GM18502 (cell line): Measurements from ENCODE around the gene ADAM22.

Source experiments
- ATAC-seq: cut with Tn5 transposase; IDR thresholded peaks from one replicate; pipeline ENCODE4 v1.9.1; 2021; ENCODE audit warnings: mild to moderate bottlenecking; ENCODE audit not compliant: unreplicated experiment, poor library complexity

Gene ADAM22

DNA sequence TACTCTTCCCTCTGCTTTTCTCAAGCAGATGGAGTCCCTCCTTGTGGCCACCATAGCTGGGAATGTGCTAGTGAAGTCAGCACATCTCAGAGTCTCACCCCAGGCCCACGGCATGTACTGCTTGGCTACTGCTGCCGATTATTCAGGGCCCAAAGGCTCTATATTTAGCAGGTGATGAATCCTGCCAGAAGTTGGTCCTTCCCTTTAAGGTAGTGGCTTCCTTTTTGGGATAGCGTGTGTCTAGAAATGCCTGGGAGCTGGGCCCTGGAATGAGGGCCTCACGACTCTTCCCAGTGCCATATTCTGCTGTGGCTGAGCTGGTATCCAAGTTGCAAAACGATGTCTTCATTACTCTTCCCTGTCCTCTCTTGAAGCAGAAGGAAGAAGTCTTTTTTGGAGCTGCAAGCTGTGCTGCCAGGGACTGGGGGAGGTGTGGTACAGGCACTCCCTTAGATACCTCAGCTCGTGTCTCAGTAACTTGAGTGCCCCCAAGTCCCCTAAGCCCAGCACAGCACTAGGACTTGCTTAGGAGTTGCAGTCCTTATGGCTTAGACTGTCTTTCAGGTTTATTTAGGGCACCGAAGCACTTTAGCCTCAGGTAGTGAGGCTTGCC is 100.1 kb downstream of the ADAM22 start:
- no peak for ATAC-seq

DNA sequence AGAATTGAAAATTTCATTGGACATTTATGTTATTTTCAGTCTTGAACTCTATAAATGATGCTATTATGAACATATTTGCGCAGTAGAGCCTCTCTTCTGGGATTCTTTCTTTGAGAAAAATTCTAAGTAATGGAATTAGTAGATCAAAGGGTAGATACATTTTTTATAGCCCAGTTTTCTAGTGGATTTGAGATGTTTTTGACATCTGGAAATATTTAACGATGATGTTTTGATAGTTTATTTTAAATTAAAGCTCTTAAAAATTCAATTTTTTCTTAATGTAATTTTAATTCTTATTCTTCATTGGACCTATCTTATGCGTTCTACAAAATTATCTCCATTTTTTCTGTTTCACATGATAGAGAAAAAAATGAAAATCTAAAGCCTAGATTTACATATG is 103.0 kb downstream of the ADAM22 start:
- no peak for ATAC-seq

DNA sequence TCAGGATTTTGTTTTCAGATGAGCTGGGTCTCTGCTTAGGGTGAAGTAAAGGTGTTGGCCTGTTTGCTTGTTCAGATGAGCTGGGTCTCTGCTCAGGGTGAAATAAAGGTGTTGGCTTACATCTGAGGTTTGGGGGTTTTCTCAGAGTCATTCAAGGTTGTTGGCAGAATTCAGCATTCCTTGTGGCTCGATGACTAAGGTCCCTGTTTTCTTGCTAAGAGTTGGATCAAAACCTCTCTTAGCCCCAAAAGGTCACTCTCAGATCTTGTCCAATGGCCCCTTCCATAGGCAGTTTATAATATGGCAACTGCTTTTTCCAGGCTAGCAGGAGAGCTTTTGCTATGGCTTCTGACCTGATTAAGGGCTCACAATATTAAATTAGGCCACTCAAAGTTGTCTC is 106.6 kb downstream of the ADAM22 start:
- no peak for ATAC-seq

DNA sequence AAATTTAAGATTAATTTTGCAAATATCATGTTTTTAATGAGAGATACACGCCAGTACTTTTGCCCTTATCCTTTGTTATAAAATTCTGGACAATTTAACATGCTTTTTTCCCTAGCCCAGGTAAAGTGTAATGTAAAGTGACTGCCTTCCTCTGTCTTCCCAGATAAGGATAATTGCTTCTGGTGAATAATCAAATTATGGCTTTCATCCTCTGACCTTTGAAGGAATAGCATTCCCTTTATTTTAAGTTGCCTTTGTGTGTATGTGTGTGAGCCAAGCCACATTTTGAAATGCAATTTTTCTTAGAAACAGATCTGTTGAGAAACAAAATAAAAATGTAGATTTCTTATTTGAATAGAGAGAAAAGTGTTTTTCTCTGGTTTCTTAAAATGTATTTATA is 107.5 kb downstream of the ADAM22 start:
- no peak for ATAC-seq

DNA sequence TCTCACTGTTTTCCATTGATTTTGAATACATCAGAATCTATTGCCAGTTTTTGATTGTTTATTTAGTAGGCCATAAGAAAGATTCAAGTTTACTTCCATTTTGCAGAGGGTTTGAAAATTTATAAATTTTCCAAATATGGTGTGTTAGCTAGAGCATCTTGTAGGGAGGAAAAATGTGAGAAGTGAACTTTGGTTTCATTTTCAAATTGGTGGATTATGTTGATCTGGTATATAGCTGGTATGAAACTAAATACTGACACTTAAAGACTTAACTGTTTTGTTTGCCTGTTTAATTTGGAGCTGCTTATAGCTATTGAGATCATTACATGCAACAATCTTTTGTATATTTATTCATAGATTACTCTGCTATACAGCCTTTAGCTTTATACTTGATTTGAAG is 108.1 kb downstream of the ADAM22 start:
- no peak for ATAC-seq

DNA sequence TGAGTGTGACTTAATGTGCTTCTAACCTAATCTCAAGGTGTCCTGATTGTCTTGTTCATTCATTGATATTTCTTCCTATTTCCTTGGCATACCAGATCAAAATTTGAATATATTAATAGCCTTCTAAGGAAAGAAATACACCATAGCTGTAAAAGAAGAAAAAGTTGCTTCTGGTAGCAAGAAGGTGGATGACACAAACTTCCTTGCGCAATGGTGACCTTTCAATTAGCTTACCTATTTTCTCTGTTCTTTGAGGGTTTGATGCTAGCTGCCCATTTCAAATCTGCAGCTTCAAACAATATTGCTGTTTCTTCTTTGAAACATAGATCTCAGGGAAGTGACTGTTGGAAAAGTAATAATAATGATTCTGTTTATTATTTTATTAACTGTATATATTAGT is 108.8 kb downstream of the ADAM22 start:
- ATAC-seq = no peak

DNA sequence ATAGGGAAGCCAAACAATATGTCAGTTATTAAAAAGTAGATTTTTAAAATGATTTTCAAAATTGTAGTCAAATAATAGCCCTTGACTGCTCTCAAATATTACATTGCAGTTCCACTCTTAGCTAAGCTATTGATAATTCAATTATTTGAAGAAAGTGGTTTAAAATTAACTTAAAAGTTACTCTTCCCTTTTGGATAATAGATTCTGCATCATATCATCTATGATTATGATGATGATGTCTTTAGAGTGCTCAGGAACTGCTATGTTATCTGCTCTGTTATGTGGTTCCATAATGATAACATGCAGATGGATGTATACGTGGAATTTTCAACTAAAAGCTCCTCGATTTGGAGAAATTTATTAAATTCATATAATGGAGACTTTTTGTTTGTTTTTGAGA is 110.0 kb downstream of the ADAM22 start:
- no peak for ATAC-seq

GRCh38 chr7:88046839-88047573 is 113.0 kb downstream of the ADAM22 start:
- ATAC-seq = no peak

DNA sequence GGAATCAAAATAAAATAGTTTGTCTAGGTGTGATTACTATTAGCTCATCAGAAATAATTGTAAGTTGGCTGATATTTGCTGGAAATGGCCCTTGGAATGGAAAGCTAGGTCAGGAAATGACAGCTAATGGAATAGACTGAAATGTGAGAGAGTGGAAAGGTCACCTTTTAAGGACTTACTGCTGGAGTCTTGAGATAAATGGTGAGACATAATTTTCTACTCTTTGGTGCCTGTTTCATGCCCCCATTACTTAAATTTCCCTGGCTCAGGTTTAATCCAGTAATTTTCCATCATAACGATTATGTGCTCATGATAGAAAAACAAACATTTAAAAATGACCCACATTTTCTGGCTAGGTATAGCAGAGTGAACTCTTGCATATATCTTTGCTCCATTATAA is 123.6 kb downstream of the ADAM22 start:
- ATAC-seq = no peak

- no peak for ATAC-seq
Observed at GRCh38 chr7:88062238-88062637, 128.2 kb downstream of the ADAM22 start.

DNA sequence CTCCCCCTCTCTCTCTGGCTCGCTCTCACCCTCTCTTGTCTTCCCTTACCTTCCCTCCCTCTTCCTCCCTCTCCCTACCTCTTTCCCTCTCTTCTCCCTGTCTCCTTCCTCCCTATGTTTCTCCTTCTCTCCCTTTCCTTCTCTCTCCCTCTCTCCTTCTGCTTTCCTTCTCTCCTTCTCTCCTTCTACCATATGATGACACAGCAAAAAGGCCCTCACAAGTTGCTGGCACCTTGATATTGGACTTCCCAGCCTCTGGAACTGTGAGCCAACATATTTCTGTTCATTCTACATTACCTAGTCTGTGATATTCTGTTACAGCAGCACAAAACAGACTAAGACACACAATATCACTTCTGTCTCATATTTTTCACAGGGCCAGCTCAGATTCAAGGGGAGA is 135.0 kb downstream of the ADAM22 start:
- no peak for ATAC-seq

GRCh38 chr7:88071994-88072714 is 138.1 kb downstream of the ADAM22 start:
- ATAC-seq = peak; percentile 88

DNA sequence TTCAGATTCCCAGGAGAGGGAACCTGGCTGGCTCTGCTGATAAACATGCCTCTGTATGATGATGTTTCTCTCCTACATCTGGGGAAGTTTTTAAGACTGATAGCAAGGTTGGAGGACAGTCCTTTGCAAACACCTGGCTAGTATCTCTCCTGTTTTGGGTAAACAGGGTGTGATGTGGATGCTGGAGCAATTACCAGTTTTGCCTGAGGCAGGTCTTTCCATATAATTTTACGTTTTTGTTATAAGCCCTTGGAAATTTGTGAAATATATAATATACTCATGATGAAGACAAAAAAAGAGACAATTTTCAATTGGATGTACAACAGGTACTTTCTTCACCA is 138.6 kb downstream of the ADAM22 start:
- ATAC-seq = peak; percentile 45

DNA sequence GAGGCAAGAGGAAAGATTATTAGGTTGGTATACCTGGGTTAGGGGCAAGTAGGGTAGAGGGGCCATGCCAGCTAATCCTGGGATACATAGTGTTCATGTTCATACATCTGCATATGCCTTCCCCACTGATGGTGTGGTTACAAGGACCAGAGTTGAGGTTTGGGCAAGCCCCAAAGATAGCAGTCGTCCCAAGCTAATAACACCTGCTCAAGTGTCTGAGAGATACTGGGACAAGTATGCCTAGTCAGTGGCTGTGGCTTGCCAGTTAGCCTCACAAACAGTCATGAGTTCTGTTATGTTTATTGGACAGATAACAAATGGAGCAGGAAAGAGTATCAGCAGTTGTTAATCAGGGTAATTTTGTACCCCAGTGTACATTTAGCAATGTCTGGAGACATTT is 139.6 kb downstream of the ADAM22 start:
- ATAC-seq = peak; percentile 45

DNA sequence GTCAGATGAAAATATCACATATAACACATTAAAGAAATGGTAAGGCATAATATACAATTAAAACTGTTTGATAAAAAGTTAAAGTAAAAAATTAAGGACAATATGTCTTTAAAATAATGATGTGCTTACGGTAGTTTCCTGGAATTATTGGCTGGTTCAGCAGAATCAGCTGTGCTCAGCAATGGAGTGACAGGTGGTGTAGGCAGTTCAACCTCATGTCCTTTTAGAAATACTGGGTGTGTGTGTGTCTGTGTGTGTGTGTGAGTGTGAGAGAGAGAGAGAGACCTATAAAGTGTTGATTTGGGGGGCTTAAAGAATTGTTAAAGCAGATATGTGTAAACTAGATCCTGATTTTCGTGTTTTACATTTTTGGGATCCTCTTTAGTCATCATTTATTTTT is 141.2 kb downstream of the ADAM22 start:
- ATAC-seq = no peak

DNA sequence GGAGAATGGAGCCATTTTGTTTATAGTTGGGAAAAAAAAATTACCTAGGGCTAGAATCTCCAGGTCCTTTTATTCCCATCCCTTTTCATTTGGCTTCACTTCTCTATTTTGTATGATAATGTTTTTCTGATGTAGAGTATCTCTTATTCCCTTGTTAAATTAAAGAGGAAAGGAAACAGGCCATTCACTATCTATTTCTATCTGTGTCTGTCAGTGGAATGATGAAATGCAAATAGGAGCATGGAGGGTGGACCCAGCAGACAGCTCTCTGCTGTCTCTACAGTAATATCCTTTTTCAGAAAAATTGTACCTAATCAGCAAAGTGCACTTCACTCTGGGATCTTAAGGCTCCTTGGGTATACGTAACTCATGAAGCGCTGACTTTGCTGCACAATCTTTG is 149.8 kb downstream of the ADAM22 start:
- ATAC-seq = no peak

- ATAC-seq = no peak
Observed at GRCh38 chr7:88089561-88089960, 155.5 kb downstream of the ADAM22 start.

- ATAC-seq = no peak
Observed at GRCh38 chr7:88090240-88090639, 156.2 kb downstream of the ADAM22 start.

- ATAC-seq = peak; percentile 79
Observed at GRCh38 chr7:88090671-88091070, 156.6 kb downstream of the ADAM22 start.

DNA sequence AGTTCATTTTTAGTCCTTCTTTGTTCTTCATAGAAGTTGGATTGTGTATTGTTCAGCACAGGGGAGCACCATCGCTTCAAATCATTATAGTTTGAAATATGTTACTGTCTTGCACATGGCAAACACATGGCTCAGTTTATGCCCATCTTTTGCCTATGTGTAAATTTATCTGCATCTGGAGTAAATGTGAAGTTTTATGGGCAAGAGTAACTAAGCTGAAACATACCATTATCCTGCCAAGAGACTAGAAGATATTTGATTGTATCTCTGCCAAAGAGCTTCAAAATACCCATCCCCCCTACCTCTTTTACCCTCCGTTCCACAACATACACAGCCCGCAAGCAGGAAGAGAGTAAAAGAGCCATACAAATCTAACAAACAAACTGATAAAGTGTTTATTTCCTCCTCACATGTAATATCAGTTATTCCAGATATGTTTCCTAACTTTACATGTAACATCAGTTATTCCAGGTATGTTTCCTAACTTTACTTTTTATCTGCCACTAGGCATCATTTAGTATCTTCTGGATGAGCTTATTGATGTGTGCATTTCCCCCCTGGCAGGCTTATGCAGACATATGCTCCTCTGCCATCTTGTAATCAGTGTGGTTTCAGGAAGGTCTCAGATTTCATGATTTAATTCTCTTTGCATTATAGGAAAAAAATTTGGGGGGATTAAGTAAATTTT is 158.1 kb downstream of the ADAM22 start:
- ATAC-seq = no peak

- no peak for ATAC-seq
Observed at GRCh38 chr7:88092676-88092999, 158.6 kb downstream of the ADAM22 start.
